Stimulated activated CD8-positive, alpha-beta memory T cell treated with anti-CD3 and anti-CD28 coated beads, Interleukin-7, amount 100 ng/mL, for 1 hour (primary cell): Measurements from ENCODE around the gene PRKAR1B.

Source experiments
- DNase-seq, 2 donors: peaks; one replicate each; pipeline ENCODE4 v3.0.0-alpha.2; 2020; ENCODE audit warnings: low read depth in 2 of 2

PRKAR1B gene

DNA sequence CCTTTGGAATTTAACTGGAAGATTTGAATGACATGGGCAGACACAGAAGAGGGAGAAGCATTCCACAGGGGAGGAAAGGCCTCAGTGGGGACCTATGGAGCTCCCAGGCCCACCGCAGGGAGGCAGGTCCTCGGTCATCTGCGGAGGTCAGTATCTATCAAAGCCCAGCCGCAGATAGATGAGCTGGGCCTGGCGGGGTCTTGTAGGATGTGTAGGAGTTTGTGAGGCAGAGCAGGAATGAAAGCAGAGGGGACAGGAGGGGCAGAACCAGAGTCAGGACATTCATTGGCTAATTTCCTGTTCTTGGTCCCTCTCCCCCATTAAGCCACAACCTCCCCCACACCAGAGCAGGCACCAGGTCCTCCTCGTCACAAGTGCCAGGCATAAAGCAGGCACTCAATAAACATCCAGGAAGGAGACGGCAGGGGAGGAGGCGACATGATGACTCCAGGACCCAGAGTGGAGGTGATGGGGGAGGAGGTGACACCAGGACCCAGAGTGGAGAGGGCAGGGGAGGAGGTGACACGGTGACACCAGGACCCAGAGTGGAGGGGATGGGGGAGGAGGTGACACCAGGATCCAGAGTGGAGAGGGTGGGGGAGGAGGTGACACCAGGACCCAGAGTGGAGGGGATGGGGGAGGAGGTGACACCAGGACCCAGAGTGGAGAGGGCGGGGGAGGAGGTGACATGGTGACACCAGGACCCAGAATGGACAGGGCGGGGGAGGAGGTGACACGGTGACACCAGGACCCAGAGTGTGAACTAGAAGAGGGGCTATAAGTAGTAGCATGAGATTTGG is 123.7 kb downstream of the PRKAR1B start:
- no peak for DNase-seq

DNA sequence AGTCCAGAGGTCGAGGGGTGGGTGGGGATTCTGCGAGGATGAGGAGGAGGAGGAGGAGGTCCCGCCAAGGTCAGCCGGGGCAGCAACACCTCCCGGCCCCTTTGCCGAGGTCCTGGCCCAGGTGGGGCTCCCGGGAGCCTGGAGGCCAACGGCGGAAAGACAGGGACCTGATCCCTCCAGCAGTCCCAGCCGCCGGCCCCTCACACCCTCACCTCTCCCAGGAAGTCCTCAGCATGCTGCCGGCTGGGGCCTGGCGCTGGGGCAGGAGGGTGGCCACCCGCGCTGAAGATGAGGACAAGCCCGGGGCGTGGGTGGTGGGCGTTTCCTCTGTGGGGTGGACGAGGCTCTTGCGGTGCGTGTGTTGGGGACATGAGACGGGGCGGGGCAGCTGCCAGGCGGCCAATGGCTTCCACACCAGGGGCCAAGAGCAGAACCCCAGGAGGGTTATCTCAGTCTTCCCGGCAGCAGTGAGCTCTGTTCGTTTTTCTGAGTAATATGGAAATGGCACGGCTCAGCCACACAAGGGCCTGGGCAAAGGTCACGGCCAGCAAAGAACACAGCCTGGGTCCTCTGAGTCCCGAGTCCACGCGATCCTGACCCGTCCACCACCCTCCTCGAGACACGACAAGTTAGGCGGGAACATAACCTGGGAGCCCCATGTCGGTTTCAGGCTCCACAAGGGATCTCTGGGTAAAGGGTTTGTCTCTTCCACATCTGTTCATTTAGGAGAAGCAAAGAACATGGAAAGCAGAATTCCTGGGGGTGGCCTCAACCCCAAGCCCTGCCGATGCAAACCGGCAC is 124.5 kb downstream of the PRKAR1B start:
- no peak for DNase-seq

DNA sequence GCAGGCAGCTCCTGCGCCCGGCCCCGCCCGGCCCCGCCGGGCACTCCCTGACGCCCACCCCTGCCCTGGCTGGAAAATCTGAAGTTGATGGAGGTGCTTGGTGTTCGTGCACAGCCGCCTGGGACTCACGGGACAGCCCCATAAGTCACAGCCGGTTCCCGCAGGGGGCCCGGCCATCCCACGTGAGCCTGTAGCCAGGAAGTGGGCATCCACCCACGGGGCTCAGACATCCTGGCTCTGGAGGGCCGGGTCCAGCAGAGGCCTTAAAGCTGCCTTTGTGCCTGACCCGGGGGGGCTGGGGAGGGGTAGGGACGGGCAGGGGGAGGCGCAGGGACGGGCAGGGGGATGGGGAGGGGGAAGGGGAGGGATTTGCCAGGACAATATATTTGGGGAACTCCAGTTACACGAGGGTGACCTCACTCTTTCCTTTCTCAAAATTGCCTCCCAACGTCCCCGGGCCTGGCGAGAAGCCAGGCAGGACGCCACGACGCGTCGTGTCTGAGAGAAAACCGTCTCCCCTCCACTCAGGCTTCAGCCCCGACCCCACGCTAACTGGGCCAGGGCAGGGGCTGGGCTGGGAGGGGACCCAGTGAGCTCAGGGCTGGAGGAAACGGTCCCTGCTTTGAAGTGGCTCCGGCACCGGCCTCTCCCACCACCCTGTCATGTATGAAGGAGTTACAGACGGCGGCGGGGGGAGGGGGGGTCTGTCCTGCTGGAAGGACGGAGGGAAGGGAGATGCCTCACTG is 125.3 kb downstream of the PRKAR1B start:
- DNase-seq: peak; percentile 58 to 61

DNA sequence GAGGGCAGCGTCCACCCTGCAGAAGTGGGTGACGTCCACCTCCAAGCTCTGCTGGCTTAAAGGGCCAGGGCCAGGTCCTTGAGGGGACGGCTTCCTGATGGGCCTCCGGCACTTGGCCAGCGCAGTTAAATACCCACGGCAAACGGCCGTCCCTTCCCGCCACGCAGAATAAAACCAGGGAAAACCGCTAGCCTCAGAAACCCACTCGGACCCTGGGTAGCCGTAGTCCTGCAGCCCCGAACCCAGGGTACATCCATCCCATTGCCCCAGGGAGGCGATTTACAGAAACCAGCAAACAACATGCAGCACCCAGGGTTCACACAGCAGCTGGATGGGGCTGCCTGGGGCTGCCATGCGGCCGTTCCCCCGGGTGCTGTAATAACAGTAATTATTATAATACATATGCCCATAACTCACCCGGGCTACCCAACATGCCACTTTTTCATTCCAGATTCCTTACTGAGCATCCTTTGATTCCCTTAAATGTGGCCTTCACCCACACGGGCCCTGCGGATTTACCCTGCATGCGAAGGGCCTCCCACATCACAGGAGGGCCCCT is 126.0 kb downstream of the PRKAR1B start:
- no peak for DNase-seq

DNA sequence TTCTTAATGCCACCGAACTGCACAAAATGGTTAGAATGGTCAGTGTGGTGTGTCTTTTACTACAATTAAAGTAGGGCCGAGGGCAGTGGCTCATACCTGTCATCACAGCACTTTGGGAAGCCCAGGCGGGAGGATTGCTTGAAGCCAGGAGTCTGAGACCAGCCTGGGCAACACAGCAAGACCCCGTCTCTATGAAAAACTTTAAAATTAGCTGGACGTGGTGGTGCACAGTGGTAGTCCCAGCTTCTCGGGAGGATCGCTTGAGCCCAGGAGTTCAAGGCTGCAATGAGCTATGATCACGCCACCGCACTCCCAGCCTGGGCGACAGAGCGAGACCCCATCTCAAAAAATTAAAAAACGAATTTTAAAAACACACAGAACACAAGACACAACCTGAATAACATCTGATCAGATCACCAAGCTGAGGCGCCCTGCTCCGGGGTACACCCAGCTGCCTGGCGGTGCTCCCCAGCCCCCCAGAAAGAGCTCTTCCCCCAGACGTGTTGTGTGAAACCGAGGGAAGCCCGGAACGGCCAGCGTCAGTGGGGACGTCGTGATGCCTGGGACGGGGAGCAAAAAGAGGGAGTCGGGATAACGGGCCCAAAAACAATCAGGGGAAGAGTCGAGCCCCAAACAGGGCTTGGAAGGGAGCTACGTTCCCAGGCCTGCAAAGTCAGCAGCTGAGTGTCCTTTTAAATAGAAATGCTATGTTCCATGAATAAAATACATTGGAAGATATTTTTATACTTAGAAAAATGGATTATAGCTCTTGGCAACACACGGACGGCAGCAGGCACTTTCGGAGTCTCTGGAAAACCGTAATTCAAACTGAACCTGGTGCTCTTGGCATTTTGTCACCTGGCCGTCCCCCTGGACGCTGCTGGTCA is 126.7 kb downstream of the PRKAR1B start:
- no peak for DNase-seq

DNA sequence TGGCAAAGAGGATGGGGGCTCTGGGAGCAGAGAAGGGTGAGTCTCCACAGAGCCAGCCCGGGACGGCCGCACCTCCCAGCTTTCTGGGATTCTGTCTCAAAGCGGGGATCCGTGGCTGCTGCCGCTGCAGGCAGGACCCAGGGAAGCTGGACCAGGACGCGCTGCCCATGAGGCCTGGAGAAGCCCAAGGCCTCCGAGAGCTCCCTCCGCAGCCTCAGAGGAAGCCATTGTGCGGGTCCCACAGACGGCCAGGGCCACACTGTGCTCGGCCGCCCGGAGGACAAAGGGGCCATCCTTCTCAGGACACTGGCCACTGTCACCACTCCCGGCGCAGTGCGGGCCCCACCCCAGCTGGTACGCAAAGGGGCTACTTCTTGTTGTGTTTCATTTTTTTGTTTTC is 128.2 kb downstream of the PRKAR1B start:
- DNase-seq: no peak

DNA sequence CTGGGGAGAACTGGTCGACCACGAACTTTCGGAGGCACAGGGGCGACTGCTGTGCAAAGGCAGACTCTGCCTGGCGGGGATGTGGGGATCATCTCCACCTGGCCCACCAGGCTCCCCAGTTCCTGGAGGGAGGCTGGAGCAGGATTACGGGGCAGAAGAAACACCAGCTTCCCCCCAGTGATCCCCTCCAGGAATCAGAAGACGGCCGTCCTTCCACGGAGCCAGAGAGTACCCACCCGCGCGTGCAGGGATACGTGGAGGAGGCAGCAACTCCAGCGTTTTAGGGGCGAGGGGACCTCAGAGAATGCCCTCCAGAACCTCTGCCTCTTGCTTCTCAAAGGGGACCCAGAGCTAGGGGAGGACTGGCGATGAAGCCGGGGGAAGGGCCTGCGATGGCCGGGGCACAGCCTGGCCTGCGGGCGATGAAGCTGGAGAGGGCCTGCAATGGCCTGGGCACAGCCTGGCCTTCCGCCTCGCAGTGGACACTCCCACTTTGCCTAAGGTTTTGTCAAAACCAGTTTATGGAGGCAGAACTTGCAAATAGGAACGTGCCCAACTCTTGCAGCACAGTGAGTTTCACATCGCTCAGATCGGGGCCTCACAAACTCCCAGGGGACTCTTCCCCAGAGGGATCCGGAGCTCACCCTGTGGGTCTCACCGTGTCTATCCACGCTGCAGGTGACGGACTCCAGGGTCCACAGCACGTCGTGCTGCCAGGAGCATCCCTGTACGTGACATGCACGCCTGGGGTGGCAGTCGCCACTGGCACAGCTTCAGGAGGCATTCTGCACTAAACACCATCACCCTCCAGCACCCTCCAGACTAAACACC is 129.5 kb downstream of the PRKAR1B start:
- no peak for DNase-seq

DNA sequence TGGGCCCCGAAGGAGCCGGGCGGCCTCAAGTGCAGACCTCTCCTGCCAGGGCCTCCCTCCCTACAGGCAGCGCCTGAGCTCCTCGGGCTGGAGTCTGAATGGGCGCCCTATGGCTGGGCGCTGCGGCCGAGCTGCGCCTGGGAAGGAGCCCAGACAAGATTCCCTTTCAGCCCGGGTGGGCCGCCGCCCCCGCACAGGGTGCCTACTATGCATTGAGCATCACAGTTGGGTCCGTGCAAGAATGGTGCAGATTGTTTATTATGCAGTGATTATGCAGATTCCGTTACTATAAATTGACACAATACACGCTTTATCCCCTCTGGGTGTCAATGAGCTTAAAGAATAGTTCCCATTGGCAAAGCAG is 130.3 kb downstream of the PRKAR1B start:
- no peak for DNase-seq

DNA sequence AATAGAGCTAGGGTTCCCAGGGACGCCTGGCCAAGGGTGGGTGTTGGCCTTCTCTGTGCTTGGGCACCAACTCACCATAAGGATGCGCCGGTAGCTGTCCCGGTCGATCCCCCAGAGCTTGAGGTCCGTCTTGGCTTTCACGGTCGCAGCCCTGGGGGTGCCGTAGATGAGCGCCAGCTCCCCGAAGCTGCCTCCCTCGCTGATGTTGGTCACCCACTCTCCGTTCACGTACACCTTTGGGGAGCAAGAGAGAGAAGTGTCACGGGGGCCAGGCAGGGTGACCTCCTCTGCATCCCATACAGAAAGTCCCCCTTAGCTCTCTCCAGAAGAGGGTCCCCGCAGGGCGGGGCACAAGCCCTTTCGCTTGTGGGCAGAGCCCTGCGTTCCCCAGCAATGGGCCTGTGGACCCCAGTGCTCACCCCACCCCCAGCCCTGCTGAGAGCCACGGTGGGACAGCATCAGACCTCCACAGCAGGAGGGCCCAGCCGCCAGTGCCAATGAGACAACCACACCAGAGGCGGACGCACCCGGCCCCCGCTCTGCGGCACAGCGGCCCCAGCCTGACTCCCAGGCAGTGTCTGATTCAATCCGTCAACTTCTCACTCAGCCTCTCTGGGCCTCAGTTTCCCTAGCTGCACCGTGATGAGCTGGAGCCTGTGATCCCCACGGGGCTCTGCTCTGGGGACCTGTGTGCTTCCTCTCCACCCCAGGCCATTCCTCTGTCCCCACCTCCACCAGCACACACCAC is 130.8 kb downstream of the PRKAR1B start:
- no peak for DNase-seq

DNA sequence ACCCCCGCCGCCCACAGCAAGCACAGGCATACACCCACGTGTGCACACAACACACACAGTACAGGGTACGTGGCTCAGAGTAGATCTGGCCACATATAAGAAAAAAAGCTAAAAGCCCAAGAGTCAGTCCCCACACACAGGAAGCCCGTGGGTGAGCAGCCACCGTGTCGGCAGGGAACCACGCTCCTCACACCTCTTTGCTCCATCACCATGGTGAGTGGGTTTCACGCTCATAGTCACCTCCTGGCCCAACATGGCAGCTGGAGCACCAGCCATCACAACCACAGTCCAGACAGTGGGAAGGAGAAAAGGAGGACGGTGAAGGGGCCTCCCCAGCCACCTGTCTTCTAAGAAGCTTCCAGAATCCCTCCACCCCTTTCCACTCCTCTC is 131.5 kb downstream of the PRKAR1B start:
- DNase-seq: no peak

DNA sequence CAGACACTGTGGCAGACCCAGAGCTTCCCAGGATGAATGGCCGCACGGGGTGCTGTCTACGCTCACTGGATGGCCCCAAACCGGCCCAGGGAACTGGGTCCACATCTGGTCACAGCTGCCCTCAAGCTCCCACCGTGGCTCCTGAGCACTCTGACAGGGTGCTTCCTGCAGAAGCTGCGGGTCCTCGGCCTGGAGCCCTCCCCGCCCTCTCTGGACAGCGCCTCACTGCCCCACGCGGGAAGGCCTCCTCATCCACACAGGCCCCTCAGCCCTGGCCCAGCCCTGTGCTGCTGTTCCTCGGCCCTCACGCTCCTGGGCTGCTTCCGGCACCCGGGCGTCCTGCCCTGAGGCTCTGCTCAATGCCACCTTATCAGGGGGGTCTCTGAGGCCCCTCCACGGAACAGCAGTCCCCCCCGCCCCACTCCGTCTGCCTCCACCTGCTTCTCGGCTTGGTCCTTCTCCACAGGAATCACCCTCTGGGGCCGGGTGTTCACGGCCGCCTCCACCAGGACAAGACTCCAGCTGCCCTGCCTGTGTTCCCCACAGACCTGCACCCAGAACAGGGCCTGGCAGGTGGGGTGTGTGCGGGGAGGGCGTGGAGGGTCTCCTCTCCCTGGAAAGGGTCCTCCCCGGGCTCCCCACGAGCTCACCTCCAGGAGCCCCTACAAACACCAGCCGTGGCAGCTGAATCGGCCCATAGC is 132.0 kb downstream of the PRKAR1B start:
- DNase-seq: no peak

DNA sequence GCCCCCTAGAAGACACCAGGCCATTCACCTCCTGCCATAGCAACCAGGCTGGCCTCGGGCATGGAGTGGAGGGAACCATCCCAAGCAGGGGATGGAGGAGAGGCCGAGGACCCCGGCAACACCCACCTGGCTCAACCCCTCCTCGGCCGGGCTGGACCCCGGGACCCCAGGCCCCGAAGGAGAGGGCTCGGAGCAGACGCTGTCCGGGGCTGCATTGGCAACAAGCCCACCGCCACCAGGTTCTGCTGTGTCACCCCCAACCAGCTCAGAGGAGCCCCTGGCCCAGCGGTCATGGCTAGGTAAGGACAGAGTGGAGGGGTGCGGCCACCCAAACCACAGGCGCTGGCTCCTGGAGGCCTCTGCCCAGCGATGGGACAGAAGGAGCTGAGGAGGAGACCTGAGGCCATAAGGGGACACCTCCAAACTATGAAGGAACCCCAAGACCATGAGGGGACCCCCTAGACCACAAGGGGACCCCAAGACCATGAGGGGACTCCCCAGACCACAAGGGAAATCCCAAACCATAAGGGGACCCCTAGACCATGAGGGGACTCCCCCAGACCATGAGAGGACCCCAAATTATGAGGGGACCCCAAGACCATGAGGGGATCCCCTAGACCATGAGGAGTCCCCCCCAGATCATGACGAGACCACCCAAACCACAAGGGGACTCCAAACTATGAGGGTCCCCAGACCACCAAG is 132.7 kb downstream of the PRKAR1B start:
- DNase-seq: no peak

DNA sequence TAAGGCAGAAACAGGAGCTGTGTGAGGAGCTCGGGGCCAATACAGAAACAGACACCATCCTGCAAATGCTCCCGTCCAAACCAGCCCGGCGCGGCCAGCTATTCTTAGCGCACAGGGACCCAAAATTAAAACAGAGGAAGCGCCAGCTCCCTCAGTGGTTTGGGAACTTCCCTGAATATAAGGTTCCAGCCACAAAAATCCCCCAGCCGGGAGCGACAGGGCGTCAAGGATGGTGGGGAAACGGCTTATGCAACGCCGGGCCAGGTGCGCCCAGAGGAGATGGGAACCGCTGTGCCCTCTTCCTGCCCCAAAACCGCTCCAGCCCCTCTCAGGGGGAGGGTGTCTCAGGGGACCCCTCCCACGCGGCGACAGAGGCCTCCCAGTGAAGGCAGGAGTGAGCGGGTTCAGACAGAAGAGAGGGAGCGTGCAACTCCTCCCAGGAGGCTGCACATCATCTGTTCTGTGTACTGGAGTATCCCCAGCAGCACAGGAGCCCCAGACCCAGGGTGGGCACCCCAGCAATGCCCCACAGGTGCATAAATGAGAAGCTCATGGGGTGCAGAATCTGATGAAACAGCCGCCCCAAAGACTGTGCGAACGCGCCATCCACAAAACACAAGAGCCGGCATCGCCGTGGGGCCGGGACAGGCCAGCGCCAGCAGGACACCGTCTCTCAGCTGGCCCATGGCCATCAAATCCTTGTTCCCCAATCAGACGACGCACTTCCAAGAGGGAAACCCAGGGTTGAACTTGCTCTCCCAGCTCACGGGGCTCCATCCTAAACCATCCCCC is 133.6 kb downstream of the PRKAR1B start:
- no peak for DNase-seq

DNA sequence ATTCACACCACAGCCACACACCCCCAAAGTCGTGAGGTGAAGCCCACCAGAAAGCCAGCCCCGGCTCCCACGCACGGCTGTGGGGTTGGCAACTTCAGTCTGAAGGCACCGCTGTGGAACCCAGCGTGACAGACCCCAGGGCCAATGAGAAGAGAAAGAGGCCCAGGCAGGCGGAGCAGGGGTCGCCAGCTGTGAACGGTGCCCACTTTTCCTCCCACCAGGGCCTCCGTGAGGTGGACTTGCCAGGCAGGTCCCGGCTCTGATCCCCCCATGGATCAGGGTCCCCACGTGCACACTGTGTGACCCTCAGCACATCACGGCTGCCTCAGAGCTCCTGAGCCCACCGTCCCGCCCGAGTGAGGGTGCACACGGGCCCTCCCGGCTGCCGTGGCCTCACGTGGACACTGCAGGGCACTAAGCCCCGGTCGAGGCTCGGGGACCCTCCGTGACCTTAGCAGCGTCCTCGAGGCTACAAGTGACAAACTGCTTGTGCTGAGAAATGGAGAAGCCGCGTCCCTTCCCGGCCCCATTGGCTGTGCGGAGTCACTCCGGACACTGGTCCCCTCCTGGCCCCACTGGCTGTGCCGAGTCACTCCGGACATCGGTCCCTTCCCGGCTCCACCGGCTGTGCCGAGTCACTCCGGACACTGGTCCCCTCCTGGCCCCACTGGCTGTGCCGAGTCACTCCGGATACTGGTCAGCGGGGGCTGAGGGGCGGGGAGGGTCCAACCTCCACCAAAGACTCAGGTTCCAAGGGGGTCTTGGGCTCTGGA is 135.0 kb downstream of the PRKAR1B start:
- no peak for DNase-seq

DNA sequence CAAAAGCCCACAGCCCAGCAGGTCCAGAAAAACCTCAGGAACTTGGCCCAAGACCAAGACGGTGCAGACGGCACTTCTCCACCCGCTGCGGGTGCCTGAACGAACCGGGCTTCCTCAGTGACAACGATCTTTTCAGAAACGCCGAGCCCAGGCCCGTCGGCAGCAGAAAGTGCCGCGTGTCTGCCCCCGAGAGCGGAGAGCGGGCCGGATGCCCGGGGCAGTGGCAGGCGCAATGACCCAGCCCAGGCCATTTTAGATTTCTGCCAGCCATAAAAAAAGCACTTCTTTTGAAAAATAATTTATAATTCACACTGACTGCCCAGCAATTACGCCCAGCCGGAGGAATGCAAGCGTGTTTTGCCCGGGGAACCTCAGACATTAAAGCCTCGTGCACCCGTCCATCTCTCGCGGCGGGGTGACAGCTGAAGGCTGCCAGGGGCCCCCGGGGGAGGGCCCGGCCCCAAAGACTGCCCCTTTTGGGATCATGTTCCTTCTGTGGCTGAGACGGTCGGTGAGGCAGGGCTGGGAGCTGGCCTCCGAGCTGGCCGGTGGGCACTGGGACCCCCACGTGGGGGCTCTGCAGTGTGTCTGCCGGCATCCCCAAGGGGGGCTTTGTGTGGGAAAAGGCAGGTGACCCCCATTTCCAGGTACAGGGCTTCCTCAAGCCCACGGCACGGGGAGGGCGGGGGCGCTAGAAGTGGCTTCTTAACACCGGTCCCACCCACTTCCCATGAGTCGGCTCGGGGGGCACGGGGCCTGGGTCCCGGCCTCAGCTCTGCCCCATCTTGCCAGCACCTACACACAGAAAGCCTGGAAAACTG is 136.1 kb downstream of the PRKAR1B start:
- no peak for DNase-seq
